Activated gamma-delta T cell (primary cell): ENCODE data around the gene PRKCA.

Source experiments
- DNase-seq: peaks from one replicate; lab custom pipeline; 2025; lab: John Stamatoyannopoulos, UW

Gene PRKCA

DNA sequence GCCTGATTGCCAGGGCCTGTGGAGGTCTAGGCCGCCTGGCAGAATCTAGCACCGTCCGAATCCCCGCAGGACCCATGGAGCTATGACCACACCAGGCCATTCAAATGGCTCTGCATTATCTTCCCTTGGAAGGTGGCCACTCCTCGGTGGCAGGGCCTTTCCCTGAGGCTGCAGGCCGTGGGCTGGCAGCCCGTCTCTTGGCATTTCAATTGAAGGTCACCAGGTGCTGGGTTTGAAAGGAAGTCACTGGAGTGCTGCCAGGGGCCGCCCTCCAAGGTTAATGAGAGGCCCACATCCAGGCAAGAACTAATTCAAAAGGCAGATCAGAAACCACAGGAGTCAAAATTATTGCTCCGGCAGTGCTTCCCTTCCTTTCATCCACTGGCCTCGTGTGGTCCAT lies 504.8 kb downstream of the PRKCA start:
- DNase-seq = no peak

GRCh38 chr17:66809408-66809807 lies 507.0 kb downstream of the PRKCA start:
- DNase-seq = no peak

DNA sequence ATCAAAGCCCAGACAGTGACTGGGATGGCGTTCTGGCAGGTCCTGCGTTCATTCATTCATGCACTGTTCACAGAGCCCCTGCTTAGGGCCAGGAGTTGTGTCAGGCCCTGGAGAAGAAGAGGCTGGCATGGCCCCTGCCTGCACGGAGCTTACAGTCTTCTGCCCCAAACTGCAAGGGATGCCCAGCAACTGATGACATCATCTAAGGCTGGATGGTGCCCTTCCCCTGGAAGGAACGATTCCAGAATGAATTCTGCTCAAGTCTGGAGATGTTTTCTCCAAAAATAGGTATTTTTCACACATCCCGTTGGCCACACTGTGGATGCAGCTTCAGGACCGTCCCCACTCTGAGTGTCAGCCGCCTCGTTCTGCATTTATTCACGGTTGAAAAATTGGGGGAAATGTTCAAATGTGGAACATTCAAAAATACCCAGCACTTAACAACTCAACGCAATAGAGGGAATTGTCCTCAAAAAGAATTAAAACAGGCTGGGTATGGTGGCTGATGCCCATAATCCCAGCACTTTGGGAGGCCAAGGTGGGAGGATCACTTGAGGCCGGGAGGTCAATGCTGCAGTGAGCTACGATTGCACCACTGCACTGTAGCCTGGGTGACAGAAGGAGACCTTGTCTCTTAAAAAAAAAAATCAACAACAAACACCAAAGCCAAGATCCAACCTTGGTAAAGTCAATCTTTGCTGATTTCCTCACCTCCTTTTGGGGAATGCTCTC lies 508.7 kb downstream of the PRKCA start:
- no peak for DNase-seq

- DNase-seq = no peak
Observed at GRCh38 chr17:66811683-66812054, 509.3 kb downstream of the PRKCA start.

GRCh38 chr17:66812571-66812970 lies 510.2 kb downstream of the PRKCA start:
- DNase-seq = no peak

DNA sequence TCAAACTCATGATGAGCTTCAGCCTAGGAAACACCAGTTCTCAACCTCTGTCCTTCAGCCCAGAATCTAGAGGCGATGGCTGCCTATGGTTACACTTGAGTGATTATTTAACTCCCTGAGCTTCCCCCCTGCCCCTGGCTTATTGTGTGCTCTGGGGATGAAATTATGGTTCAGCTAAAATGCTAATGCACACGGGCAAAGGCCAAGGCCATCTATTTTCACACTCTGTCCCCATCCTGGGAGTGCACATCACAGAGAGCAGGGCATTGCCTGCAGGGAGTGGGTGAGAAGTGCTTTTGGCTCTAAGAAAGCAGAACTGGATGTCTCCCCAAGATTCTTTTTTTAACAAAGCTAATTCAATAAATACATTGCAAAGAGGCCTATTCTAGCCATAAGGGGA lies 510.9 kb downstream of the PRKCA start:
- DNase-seq = no peak

- DNase-seq = no peak
Observed at GRCh38 chr17:66814026-66814425, 511.6 kb downstream of the PRKCA start.

GRCh38 chr17:66814570-66814969 lies 512.2 kb downstream of the PRKCA start:
- no peak for DNase-seq

GRCh38 chr17:66817750-66818149 lies 515.3 kb downstream of the PRKCA start:
- DNase-seq = no peak

DNA sequence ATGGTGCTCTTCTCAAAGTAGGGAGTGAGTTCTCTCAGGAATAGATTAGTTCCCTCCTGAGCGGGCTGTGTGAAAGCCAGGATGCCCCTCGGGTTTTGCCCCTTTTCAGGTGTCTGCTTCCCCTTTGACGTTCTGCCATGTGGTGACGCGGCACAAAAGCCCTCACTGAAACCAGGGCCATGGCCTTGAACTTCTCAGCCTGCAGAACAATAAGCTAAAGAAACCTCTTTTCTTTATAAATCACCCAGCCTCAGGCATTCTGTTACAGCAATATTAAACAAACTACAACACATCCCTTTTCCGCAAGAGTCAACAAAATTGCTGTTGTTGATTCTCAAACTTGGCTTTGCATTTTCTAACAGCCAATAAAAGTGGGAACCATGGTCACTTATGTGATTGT lies 517.1 kb downstream of the PRKCA start:
- DNase-seq = no peak

GRCh38 chr17:66822009-66822408 lies 519.6 kb downstream of the PRKCA start:
- DNase-seq = no peak

DNA sequence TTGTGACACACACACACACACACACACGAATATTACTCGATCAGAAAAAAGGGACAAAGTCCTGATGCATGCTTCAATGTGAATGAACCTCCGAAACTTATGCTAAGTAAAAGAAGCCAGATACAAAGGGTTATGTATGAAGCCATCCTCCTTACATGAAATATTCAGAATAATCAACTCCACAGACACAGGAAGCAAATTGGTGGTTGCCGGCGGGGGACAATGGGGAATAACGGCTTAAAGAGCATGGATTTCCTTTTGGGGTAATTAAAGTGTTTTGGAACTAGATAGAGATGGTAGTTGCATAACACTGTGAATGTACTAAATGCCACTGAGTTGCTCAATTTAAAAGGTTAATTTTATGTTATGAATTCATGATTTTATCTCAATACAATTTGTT lies 524.4 kb downstream of the PRKCA start:
- DNase-seq = no peak

- no peak for DNase-seq
Observed at GRCh38 chr17:66829386-66829864, 527.0 kb downstream of the PRKCA start.

DNA sequence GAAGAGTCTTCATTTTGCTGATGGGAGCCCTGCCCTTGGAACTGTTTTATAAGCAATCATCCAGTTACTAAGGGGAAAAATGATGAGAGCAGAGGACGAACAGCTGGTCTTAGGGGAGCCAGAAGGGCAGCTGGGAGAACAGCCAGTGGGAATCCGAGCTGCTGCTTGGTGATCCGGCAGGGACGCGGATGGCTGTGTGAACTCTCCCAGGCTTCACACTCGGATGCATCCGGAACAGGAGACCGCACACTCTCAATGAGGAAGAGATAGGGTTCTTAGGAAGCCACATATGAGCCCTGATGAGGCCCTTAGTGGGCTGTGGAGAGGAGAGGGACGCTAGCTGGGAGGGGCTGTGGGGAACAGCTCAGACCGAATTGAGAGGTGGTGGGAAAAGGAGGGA lies 527.5 kb downstream of the PRKCA start:
- DNase-seq = no peak

GRCh38 chr17:66830451-66830850 lies 528.0 kb downstream of the PRKCA start:
- DNase-seq = no peak

DNA sequence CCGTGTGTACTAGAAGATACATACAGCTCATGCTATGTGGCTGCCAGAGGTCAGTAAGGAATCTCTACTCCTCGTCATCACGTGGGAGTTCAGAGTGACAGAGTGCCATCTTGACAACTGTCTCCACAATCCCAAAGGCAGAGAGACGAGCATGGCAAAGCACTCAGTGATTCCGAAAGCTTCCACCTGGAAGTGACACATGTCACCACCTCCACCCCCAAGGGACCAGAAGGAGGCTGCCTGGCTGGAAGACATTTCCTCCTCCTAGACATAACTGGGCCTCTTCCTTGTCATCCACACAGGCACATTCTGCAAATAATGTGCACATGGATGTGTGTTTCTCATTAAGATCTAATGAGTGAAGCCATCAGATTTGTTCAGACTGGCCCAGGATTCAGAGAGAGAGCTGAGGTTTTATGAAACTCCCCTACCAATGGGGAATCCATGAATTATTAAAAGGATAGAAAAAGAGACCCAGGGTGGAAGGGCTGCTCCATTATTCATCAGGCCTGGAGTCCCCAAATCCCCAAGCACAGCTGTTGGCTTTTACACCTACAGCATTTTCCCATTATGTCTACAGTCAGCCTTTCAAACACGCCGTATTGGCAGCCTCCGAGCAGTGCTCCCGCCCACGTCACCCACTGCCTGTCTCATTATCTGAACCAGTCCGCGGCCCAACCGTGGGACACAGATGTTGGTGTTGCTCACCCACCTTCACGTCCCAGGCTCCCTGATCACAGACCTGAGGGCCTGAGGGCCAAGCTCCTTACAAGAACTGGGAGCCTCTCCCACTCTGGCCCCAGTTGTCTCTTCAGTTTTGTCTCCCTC lies 529.2 kb downstream of the PRKCA start:
- DNase-seq = no peak

DNA sequence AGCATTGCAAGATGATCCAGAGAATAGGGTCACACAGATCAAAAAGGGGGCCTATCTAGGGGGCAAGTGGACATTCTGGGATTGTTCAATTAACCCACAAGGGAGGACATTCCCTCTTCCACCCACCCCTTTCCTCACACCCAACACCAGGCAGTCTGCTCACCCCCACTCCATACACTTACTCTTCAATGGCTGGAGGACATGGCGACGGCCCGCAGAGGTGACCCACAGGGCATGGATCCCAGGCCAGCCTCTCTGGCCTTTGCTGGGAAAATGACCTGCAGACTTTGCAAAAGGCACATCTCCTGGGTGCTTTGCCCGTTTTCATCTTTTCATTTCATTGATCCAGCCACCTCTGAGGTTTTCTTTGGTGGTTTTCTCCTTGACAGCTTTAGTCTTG lies 530.8 kb downstream of the PRKCA start:
- no peak for DNase-seq

GRCh38 chr17:66834426-66834918 lies 532.1 kb downstream of the PRKCA start:
- no peak for DNase-seq

DNA sequence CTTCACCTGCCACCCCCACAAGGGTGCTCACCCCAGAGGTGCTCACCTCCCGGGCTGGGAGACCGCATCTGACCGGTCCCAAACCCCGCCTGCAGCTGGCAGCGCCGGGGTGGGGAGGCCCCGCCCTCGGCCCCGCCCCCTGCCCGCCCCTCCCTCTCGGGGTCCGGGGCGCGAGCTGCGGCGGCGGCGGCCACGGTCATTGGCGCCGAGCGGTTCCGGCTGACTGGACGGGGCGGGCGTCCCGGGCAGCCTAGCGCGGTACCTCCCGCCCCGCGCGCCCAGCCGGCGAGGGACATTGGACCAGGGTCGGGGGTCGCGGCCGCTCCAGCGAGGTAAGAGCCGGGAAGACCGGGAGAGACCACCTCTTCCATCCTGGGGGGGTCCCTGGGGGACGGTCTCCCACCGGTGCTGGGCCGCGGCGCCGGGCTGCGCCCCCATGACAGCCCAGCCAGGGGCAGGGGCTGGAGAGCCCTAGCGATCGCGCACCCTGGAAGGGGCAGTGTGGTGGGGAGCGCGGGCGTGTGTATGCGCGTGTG lies 532.6 kb downstream of the PRKCA start, which contains the start of gene CACNG5:
Gene CACNG5 (plus strand): TSS at position 199 of the 536 bp plus-strand sequence. CDS start 42,216 bp downstream, outside the sequence.
- no peak for DNase-seq

DNA sequence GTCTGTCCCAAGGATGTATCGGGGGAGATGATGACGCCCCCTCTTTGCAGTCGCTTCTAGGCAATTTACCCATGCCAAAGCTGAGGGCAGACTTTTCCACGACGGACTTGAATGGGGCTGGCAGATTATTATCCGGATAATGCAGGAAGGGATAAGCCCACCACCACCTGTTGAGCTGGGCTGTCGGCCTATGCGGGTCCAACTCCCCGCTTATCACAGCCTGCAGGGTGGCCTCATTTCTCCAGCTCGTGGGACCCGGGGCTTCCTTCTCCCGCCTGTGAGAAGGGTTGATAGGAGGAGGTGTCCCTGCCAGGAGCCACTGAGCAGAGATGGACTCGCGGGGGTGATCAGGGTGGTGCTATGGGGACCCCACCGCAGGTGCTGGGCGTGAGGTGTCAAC lies 533.1 kb downstream of the PRKCA start:
- DNase-seq = no peak

DNA sequence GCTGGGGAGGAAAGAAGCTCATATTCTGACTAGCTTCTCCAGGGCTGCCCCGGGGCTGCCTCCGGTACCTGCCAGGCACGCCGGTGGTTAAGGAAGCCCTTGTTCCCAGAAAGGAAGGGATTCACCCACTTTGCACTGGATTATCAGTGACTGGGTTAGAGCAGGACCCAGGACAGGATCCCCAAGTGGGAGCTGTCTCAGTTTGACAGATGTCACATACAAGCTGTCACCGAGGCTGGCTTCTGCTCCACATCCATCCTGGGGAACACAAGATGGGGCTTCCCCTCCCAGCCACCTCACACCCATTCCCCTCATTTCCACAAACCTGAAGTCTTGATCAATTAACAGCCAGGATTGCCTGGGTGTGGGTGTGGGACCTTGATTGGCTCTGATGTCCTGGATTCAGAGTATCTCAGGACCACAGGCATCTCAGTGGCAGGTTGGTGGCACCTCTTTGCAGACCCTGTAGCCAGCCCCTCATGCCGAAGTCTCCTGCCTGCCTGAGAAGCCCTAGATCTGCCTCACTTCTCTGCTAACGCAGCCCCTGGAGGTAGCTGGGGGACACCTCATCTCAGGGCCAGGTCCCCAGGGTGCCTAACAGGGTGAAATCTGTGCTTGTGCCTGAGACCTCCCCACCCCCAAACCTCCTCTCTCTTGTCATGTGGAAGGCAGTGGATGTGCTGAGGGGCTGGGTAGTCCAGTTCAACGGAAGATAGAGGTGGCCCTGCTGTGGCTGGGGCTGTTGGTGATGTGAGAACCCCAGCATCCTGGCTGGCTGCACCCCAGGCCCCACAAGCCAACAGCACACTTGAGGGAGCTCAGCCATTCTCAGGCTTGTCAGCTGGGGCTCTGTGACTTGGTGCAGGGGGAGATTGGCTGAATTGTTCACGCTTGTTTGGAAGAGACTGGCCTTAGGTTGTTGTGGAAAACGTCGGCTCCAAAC lies 533.9 kb downstream of the PRKCA start:
- DNase-seq = no peak

DNA sequence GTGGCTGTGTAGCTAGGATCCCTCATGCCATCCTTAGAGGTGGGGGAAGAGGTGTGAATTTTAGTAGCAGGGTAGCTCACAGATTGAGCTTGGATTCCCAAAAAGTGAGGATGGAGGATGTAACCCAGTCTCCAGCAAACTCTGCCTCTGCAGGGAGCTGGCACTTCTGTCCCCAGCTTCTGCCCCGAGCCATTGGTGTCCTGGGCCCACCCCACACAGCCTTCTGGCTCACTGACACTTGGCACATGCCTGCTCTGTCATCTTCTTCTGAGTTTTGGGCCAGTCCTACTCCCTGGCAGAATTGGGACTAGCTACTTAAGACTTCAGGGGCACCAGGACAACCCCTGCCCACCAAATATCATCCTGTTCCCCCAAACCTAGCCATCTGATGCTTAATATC lies 534.8 kb downstream of the PRKCA start:
- no peak for DNase-seq
